ENCODE measurements around the gene KRTAP6-3.

Gene KRTAP6-3, protein sequence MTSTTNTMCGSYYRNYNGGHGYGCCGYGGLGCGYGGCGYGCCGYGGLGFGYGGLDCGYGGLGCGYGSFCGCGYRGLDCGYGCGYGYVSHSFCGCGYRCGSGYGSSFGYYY

DNA sequence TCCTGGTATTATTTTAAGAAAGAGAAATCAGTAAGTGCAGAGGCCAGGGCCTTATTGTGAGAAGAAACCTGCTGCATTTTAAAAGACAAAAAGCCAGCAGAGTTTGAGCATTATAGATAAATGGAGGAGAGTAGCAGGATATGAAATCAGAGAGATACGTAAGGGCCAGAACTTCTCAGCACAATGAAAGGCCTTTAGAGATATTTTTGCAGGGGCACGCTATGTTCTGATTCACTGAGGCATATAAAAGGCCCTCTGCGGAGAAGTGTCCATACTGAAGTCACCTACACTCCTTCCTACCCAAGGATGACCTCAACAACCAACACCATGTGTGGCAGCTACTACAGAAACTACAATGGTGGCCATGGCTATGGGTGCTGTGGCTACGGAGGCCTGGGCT lies at the start of gene KRTAP6-3:
TSS of gene KRTAP6-3 (plus strand) at position 301 of the 400 bp plus-strand sequence. CDS start at position 307, 6 bp downstream.
- H3K4me3 ChIP-seq (ENCODE audit: low read length): no peak within 1 kb of the TSS
- no peaks in the 10 kb centered on the region for H3K9me3 ChIP-seq (ENCODE audit: control insufficient read depth, low read length)
- H3K27me3 ChIP-seq (replicated peaks; ENCODE audit: control insufficient read depth, insufficient read depth, low read length): no peaks in the 10 kb centered on the region
- no peaks in the 10 kb centered on the region for H3K36me3 ChIP-seq (ENCODE audit: control insufficient read depth, insufficient read depth, low read length, severe bottlenecking)
- no peaks in the 10 kb centered on the region for H3K4me1 ChIP-seq (ENCODE audit: control insufficient read depth, insufficient read depth, low read length)
- DNase-seq (ENCODE audit: low read depth): no peak
- no peak within 1 kb of the TSS for H3K9ac ChIP-seq (ENCODE audit: low read length)

DNA sequence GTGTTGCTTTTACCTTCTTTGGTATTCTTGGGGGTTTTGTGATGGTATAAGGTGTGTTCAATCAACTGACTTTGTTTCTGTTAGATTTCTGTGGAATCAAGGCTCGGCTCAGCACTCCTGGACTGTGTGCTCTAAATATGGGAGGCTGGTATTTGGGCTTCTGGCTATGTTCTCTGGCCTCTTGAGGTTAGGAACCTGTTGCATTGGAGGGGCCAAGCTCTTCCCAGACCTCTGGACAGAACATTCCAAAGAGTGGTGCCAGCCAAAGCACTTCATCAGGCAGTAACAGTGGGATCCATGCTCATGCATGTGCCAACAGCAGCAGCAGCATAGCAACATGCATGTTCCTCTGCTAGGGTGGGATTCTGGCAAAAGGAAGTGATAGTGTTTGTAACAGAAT lies 39.5 kb upstream of the KRTAP6-3 start:
- DNase-seq (ENCODE audit: low read depth): no peak
- Histone ChIP-seq H3K9ac (ENCODE audit: low read length) (no peak overlapping the region), H3K4me1 (ENCODE audit: control insufficient read depth, insufficient read depth, low read length) (no peaks in the 10 kb centered on the region), H3K4me3 (ENCODE audit: low read length) (no peak overlapping the region), H3K36me3 (ENCODE audit: control insufficient read depth, insufficient read depth, low read length, severe bottlenecking) (no peaks in the 10 kb centered on the region), H3K9me3 (ENCODE audit: control insufficient read depth, low read length) (peaks cover 17% of the 10 kb centered on the region), H3K27me3 (replicated peaks; ENCODE audit: control insufficient read depth, insufficient read depth, low read length) (no peaks in the 10 kb centered on the region)

DNA sequence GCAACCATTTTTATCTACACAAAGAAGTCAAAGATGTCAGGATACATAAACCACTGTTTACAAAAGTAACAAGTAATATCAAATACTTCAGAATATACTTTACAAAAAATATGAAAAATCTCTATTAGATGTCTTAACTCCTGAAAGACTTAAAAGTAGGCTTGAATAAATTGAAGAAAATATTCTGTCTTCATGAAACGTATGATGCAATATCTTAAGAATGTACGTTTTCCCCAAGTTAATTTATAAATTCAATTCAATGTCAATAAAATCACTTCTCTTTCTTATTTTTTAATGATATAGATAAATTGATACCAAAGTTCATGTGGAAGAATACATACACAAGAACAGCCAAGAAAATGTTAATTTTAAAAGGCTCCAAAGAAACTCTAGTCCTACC lies 37.1 kb upstream of the KRTAP6-3 start:
- no peak overlapping the region for H3K4me3 ChIP-seq (ENCODE audit: low read length)
- peaks cover 13% of the 10 kb centered on the region for H3K9me3 ChIP-seq (ENCODE audit: control insufficient read depth, low read length)
- H3K4me1 ChIP-seq (ENCODE audit: control insufficient read depth, insufficient read depth, low read length): no peaks in the 10 kb centered on the region
- H3K9ac ChIP-seq (ENCODE audit: low read length): no peak overlapping the region
- H3K27me3 ChIP-seq (replicated peaks; ENCODE audit: control insufficient read depth, insufficient read depth, low read length): no peaks in the 10 kb centered on the region
- no peak for DNase-seq (ENCODE audit: low read depth)
- no peaks in the 10 kb centered on the region for H3K36me3 ChIP-seq (ENCODE audit: control insufficient read depth, insufficient read depth, low read length, severe bottlenecking)

DNA sequence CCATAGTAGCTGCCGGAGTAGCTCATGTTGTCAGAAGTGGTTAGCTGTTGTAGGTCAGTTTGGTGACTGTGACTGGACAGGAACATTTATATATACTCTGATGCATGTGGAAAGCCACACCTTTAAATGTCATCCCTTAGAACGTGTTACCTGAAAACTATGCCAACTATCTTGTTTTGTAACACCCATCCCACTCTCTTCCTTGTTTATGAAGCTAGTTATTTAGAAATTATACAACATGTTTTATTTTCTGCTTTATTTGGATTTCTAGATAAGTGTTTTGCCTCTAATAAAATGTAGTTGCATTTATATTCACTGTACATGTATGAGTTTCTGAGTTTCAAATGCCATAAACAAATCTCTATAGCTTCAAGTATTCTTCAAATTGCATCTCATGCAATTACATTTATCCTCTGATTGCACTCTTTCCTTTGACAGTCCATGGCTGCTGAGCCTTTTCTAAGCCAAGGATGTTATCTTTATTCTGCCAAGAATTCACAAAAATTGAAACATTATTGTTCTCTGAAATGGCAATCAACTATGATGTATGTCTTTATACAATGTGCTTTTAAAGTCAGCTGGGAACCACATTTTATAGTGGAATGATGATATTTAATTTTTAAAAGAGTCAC lies 30.9 kb upstream of the KRTAP6-3 start, which contains the start of gene KRTAP19-7:
TSS of gene KRTAP19-7 (minus strand) at position 51 of the 632 bp plus-strand sequence. CDS start at position 26, 25 bp downstream.
- no peak within 1 kb of the TSS for H3K4me3 ChIP-seq (ENCODE audit: low read length)
- H3K27me3 ChIP-seq (replicated peaks; ENCODE audit: control insufficient read depth, insufficient read depth, low read length): no peaks in the 10 kb centered on the region
- H3K9me3 ChIP-seq (ENCODE audit: control insufficient read depth, low read length): no peaks in the 10 kb centered on the region
- H3K4me1 ChIP-seq (ENCODE audit: control insufficient read depth, insufficient read depth, low read length): no peaks in the 10 kb centered on the region
- no peaks in the 10 kb centered on the region for H3K36me3 ChIP-seq (ENCODE audit: control insufficient read depth, insufficient read depth, low read length, severe bottlenecking)
- no peak for DNase-seq (ENCODE audit: low read depth)
- no peak within 1 kb of the TSS for H3K9ac ChIP-seq (ENCODE audit: low read length)

DNA sequence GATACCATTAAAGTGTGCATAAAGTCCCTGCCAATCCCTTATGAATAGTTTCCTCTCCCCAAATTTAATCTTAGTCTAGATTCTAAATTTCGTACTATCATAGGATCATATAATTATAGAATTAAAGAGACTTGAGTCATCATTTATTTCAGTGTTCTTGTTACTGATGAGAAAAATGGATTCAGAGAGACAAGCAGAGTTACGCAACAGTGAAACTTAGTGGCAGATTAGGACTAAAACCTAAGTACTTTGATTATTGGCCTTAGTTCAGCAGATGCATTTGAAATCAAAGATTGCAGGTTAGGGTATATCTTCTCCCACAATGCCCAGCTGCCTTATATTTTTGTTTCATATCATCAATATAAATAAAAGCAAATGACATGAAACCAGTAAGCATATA lies 30.3 kb upstream of the KRTAP6-3 start:
- Histone ChIP-seq H3K9ac (ENCODE audit: low read length) (no peak overlapping the region), H3K36me3 (ENCODE audit: control insufficient read depth, insufficient read depth, low read length, severe bottlenecking) (no peaks in the 10 kb centered on the region), H3K4me1 (ENCODE audit: control insufficient read depth, insufficient read depth, low read length) (no peaks in the 10 kb centered on the region), H3K9me3 (ENCODE audit: control insufficient read depth, low read length) (no peaks in the 10 kb centered on the region), H3K4me3 (ENCODE audit: low read length) (no peak overlapping the region), H3K27me3 (replicated peaks; ENCODE audit: control insufficient read depth, insufficient read depth, low read length) (no peaks in the 10 kb centered on the region)
- DNase-seq (ENCODE audit: low read depth): no peak

DNA sequence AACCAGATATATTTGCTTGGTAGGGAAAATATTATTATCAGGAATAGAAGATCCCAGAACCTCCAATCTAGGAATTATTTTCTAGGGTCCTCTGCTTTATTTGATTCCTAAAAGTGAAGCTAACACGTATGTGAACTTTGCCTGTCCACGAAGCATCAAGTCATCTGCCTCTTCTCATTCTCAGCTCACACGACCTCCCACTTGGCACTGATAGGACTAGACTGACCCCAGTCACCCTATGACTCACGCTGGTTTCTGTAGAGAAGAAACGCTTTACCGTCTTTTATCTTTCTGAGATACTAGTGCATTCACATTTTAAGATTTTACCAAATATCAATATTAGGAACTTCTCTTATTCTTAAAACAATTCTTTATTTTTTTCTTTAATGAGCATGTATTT lies 29.2 kb upstream of the KRTAP6-3 start:
- no peaks in the 10 kb centered on the region for H3K4me1 ChIP-seq (ENCODE audit: control insufficient read depth, insufficient read depth, low read length)
- no peaks in the 10 kb centered on the region for H3K9me3 ChIP-seq (ENCODE audit: control insufficient read depth, low read length)
- H3K36me3 ChIP-seq (ENCODE audit: control insufficient read depth, insufficient read depth, low read length, severe bottlenecking): no peaks in the 10 kb centered on the region
- H3K4me3 ChIP-seq (ENCODE audit: low read length): no peak overlapping the region
- DNase-seq (ENCODE audit: low read depth): no peak
- no peak overlapping the region for H3K9ac ChIP-seq (ENCODE audit: low read length)
- H3K27me3 ChIP-seq (replicated peaks; ENCODE audit: control insufficient read depth, insufficient read depth, low read length): no peaks in the 10 kb centered on the region

DNA sequence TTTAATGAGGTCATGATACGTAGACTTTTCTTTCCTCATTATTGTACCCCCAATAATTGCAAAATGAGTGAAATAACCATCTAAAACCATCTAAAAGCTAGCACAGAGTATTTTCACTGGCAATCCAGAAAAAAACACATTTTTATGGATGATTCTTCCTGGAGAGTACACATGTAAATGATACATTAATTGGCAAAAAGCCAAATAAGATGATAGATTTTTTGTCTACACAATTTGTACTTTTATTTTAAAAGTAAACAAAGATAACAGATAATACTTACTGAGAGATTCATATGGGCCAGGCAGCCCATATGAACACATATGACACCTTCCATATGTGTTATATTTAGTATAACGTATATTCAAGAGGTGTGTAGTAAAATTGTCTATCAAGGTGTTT lies 28.6 kb upstream of the KRTAP6-3 start:
- no peak for DNase-seq (ENCODE audit: low read depth)
- Histone ChIP-seq H3K9ac (ENCODE audit: low read length) (no peak overlapping the region), H3K36me3 (ENCODE audit: control insufficient read depth, insufficient read depth, low read length, severe bottlenecking) (no peaks in the 10 kb centered on the region), H3K4me3 (ENCODE audit: low read length) (no peak overlapping the region), H3K27me3 (replicated peaks; ENCODE audit: control insufficient read depth, insufficient read depth, low read length) (no peaks in the 10 kb centered on the region), H3K4me1 (ENCODE audit: control insufficient read depth, insufficient read depth, low read length) (no peaks in the 10 kb centered on the region), H3K9me3 (ENCODE audit: control insufficient read depth, low read length) (no peaks in the 10 kb centered on the region)

DNA sequence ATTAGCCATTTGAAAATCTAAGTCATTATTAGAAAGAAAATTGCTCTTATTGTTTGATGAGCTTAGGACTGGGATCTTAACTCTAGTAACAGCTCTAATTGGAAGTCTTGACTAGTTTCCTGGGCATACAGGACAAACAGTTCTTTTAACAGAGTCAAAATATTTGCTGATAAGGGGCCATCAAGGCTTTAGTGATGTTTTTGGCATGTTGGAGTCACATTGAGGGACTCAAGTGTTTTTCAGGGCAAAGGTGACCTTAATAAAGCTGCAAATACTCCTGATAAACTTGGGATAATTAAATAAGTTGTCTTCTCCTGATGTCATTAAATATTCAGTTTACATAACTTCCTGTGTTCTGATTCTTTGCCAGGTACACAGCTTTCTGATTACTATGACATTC lies 24.6 kb upstream of the KRTAP6-3 start:
- Histone ChIP-seq H3K36me3 (ENCODE audit: control insufficient read depth, insufficient read depth, low read length, severe bottlenecking) (no peaks in the 10 kb centered on the region), H3K9ac (ENCODE audit: low read length) (no peak overlapping the region), H3K9me3 (ENCODE audit: control insufficient read depth, low read length) (no peaks in the 10 kb centered on the region), H3K27me3 (replicated peaks; ENCODE audit: control insufficient read depth, insufficient read depth, low read length) (no peaks in the 10 kb centered on the region), H3K4me3 (ENCODE audit: low read length) (no peak overlapping the region), H3K4me1 (ENCODE audit: control insufficient read depth, insufficient read depth, low read length) (no peaks in the 10 kb centered on the region)
- DNase-seq (ENCODE audit: low read depth): no peak

DNA sequence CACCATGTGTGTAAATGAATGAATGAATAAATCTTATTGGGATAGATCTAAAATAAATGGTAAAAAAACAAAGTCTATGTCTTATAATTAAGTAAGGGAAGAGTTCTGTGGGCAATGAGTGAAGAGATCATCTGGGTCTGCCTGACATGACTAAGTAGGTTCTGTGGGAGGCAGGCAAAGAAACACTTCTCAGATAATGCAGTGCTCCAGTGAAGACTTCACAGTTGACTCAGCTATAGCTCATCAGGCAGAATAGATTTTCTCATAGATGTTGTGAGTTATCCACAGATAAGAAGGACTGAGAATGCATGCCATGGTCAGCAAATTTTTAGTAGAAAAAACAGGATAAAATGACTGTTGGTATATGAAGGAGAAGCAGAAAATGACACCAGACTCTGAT lies 14.5 kb upstream of the KRTAP6-3 start:
- no peaks in the 10 kb centered on the region for H3K9me3 ChIP-seq (ENCODE audit: control insufficient read depth, low read length)
- H3K4me3 ChIP-seq (ENCODE audit: low read length): no peak overlapping the region
- no peak for DNase-seq (ENCODE audit: low read depth)
- no peaks in the 10 kb centered on the region for H3K27me3 ChIP-seq (replicated peaks; ENCODE audit: control insufficient read depth, insufficient read depth, low read length)
- H3K9ac ChIP-seq (ENCODE audit: low read length): no peak overlapping the region
- no peaks in the 10 kb centered on the region for H3K36me3 ChIP-seq (ENCODE audit: control insufficient read depth, insufficient read depth, low read length, severe bottlenecking)
- H3K4me1 ChIP-seq (ENCODE audit: control insufficient read depth, insufficient read depth, low read length): no peaks in the 10 kb centered on the region

DNA sequence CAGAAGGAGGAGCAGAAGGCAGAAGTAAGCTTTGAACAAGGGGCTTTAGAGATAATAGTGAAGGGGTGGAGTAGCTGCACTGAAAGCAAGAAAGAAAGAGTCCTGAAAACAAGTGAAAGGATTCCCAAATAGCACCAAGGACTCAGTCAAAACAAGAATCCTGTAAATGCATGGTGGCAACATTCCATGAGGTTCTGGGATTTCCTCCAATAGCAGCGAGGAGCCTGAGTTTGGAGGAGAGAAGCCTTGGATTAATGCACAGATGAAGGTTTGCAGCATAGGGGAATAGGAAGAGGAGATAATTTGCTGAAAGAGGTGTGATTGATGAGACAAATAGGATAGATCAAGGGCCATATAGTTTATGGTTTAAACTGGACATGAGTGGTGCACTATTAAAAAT lies 12.9 kb upstream of the KRTAP6-3 start:
- Histone ChIP-seq H3K27me3 (replicated peaks; ENCODE audit: control insufficient read depth, insufficient read depth, low read length) (no peaks in the 10 kb centered on the region), H3K4me1 (ENCODE audit: control insufficient read depth, insufficient read depth, low read length) (no peaks in the 10 kb centered on the region), H3K4me3 (ENCODE audit: low read length) (no peak overlapping the region), H3K9ac (ENCODE audit: low read length) (no peak overlapping the region), H3K9me3 (ENCODE audit: control insufficient read depth, low read length) (no peaks in the 10 kb centered on the region), H3K36me3 (ENCODE audit: control insufficient read depth, insufficient read depth, low read length, severe bottlenecking) (no peaks in the 10 kb centered on the region)
- no peak for DNase-seq (ENCODE audit: low read depth)

DNA sequence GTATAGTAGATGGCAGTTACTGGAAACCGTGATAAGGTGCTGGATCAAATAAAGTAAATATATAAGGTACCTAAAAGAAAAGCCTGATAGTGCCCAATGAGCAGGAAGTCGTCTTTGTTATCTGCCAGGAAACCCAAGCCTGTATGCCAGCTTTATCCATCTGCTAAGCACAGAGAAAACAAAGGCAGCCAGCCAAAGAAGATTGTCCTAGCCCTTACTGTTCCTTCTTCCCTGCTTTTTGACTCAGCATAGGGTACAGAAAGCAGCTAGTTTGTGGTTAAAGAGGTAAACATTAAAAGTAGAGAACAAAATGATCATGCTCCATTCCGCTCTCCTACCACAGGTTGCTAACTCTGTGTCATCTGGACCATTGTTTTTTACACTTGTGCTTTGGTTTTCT lies 12.1 kb upstream of the KRTAP6-3 start:
- Histone ChIP-seq H3K9me3 (ENCODE audit: control insufficient read depth, low read length) (no peaks in the 10 kb centered on the region), H3K4me3 (ENCODE audit: low read length) (no peak overlapping the region), H3K9ac (ENCODE audit: low read length) (no peak overlapping the region), H3K36me3 (ENCODE audit: control insufficient read depth, insufficient read depth, low read length, severe bottlenecking) (no peaks in the 10 kb centered on the region), H3K27me3 (replicated peaks; ENCODE audit: control insufficient read depth, insufficient read depth, low read length) (no peaks in the 10 kb centered on the region), H3K4me1 (ENCODE audit: control insufficient read depth, insufficient read depth, low read length) (no peaks in the 10 kb centered on the region)
- no peak for DNase-seq (ENCODE audit: low read depth)

DNA sequence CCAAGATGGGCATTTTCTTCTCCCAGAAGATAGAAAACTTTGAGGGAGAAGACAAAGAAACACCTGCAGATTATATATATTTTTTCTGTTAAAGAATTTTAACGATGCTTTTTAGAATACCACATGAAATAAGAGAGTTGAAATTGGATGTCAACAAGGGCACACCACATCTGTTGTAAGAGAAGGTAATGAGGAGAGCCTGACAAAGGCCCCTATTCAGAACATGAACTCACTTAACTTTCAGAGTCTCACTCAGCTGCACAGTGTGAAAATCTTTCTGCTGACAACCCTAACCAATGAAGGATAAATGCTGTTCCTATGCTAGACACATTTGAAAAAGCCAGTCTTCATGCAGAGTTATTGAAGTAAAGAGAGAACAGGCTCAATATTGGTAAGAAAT lies 9.4 kb upstream of the KRTAP6-3 start:
- no peaks in the 10 kb centered on the region for H3K27me3 ChIP-seq (replicated peaks; ENCODE audit: control insufficient read depth, insufficient read depth, low read length)
- no peaks in the 10 kb centered on the region for H3K9me3 ChIP-seq (ENCODE audit: control insufficient read depth, low read length)
- no peaks in the 10 kb centered on the region for H3K36me3 ChIP-seq (ENCODE audit: control insufficient read depth, insufficient read depth, low read length, severe bottlenecking)
- H3K4me3 ChIP-seq (ENCODE audit: low read length): no peak overlapping the region
- H3K9ac ChIP-seq (ENCODE audit: low read length): no peak overlapping the region
- H3K4me1 ChIP-seq (ENCODE audit: control insufficient read depth, insufficient read depth, low read length): no peaks in the 10 kb centered on the region
- DNase-seq (ENCODE audit: low read depth): no peak
